ENCODE measurements around the gene GOLIM4. TPM values are rescaled to one million over a fixed set of nuclear protein-coding genes. Genes with fewer than 3 reads are reported as not detected.
A peak's percentile ranks its signal among the peaks of the same experiment; 100 is the strongest.

GOLIM4 gene
- total and polyA plus RNA-seq, 4 donors: 17.9 to 47.9 (median 32.7) TPM

DNA sequence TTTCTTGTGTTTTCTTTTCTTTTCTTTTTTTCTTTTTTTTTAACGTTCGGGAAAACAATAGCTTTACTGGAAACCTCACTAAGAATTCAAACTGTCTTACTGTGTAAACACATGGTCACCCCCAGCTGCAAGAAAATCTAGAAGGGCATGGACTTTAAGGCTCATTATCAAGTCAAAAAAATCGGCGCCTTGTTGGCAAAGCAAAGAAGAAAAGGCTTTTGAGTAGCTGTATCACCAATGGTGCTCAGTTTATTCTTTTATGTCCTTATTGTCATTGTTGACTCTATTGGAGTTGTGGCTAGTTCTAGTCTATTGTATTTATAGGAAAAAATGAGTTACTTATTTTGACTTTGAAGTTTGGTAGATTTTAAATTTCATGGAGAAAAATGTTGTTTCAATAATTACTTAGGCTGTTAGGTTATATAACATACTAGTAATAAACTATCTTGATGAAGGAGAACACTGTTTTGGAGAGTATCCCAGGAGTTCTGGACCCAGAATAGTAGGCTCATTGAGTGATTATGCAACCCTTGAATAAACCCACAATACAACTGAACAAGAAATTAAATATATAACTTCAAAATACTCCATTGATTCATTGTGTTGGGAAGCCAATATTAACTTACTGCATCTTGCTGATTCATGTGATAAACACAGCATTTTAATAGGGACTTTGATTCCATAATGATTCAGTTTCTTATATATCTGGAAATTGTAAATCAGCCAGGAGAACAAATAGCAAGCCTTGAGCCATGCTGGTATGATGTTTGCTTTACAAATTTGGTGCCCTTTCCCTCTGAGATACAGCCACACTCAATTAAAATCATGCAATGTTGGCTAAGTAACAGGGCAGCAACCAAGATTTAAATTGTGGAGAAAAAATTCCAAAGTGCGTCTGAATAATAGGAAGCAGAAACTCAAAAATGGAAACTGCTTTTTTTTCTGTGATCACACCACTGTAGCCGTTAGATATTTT lies 27.8 kb upstream of the GOLIM4 start:
- H3K36me3 ChIP-seq (ENCODE audit: control insufficient read depth in 4 of 4, insufficient read depth in 3 of 4, low read depth in 1 of 4, low read length in 3 of 4): no peaks in the 10 kb centered on the region
- no peak overlapping the region for H3K4me3 ChIP-seq (ENCODE audit: low read depth in 1 of 3, low read length in 3 of 3)
- TF ChIP-seq, protein P1, sequence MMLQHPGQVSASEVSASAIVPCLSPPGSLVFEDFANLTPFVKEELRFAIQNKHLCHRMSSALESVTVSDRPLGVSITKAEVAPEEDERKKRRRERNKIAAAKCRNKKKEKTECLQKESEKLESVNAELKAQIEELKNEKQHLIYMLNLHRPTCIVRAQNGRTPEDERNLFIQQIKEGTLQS (IDR thresholded peaks at IDR 0.05): no peak
- TF ChIP-seq TAF1 (conservative IDR thresholded peaks at IDR 0.05) (no peak), NR2F2 (IDR thresholded peaks at IDR 0.05) (no peak), RXRA (IDR thresholded peaks at IDR 0.05) (peak in 1 of 2 donors; percentile 17), JUND (IDR thresholded peaks at IDR 0.05) (no peak), RAD21 (IDR thresholded peaks at IDR 0.05) (no peak), SP1 (IDR thresholded peaks at IDR 0.05) (no peak), HNF4G (IDR thresholded peaks at IDR 0.05) (no peak), GABPA (IDR thresholded peaks at IDR 0.05 in 1 of 2, conservative IDR thresholded peaks at IDR 0.05 in 1 of 2) (no peak), HNF4A (conservative IDR thresholded peaks at IDR 0.05) (peak; percentile 32 to 33), FOXA2 (IDR thresholded peaks at IDR 0.05) (no peak), FOXA1 (IDR thresholded peaks at IDR 0.05) (no peak), YY1 (IDR thresholded peaks at IDR 0.05) (no peak), EGR1 (IDR thresholded peaks at IDR 0.05; ENCODE audit: low read depth in 2 of 2) (peak in 1 of 2 donors; percentile 10)
- TF ChIP-seq, protein P2, sequence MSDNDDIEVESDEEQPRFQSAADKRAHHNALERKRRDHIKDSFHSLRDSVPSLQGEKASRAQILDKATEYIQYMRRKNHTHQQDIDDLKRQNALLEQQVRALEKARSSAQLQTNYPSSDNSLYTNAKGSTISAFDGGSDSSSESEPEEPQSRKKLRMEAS (IDR thresholded peaks at IDR 0.05): no peak
- TF ChIP-seq, protein P3, sequence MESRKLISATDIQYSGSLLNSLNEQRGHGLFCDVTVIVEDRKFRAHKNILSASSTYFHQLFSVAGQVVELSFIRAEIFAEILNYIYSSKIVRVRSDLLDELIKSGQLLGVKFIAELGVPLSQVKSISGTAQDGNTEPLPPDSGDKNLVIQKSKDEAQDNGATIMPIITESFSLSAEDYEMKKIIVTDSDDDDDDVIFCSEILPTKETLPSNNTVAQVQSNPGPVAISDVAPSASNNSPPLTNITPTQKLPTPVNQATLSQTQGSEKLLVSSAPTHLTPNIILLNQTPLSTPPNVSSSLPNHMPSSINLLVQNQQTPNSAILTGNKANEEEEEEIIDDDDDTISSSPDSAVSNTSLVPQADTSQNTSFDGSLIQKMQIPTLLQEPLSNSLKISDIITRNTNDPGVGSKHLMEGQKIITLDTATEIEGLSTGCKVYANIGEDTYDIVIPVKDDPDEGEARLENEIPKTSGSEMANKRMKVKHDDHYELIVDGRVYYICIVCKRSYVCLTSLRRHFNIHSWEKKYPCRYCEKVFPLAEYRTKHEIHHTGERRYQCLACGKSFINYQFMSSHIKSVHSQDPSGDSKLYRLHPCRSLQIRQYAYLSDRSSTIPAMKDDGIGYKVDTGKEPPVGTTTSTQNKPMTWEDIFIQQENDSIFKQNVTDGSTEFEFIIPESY (IDR thresholded peaks at IDR 0.05): no peak
- TF ChIP-seq, protein P4, sequence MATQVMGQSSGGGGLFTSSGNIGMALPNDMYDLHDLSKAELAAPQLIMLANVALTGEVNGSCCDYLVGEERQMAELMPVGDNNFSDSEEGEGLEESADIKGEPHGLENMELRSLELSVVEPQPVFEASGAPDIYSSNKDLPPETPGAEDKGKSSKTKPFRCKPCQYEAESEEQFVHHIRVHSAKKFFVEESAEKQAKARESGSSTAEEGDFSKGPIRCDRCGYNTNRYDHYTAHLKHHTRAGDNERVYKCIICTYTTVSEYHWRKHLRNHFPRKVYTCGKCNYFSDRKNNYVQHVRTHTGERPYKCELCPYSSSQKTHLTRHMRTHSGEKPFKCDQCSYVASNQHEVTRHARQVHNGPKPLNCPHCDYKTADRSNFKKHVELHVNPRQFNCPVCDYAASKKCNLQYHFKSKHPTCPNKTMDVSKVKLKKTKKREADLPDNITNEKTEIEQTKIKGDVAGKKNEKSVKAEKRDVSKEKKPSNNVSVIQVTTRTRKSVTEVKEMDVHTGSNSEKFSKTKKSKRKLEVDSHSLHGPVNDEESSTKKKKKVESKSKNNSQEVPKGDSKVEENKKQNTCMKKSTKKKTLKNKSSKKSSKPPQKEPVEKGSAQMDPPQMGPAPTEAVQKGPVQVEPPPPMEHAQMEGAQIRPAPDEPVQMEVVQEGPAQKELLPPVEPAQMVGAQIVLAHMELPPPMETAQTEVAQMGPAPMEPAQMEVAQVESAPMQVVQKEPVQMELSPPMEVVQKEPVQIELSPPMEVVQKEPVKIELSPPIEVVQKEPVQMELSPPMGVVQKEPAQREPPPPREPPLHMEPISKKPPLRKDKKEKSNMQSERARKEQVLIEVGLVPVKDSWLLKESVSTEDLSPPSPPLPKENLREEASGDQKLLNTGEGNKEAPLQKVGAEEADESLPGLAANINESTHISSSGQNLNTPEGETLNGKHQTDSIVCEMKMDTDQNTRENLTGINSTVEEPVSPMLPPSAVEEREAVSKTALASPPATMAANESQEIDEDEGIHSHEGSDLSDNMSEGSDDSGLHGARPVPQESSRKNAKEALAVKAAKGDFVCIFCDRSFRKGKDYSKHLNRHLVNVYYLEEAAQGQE (IDR thresholded peaks at IDR 0.05): no peak
- TF ChIP-seq, protein P5, sequence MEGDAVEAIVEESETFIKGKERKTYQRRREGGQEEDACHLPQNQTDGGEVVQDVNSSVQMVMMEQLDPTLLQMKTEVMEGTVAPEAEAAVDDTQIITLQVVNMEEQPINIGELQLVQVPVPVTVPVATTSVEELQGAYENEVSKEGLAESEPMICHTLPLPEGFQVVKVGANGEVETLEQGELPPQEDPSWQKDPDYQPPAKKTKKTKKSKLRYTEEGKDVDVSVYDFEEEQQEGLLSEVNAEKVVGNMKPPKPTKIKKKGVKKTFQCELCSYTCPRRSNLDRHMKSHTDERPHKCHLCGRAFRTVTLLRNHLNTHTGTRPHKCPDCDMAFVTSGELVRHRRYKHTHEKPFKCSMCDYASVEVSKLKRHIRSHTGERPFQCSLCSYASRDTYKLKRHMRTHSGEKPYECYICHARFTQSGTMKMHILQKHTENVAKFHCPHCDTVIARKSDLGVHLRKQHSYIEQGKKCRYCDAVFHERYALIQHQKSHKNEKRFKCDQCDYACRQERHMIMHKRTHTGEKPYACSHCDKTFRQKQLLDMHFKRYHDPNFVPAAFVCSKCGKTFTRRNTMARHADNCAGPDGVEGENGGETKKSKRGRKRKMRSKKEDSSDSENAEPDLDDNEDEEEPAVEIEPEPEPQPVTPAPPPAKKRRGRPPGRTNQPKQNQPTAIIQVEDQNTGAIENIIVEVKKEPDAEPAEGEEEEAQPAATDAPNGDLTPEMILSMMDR (IDR thresholded peaks at IDR 0.05; ENCODE audit: low read depth, low read length, missing input control): no peak
- no peaks in the 10 kb centered on the region for H3K27me3 ChIP-seq (ENCODE audit: control insufficient read depth in 4 of 4, insufficient read depth in 4 of 4, low read length in 3 of 4)
- peaks cover 3 to 11% (median 7%) of the 10 kb centered on the region in 4 donors for H3K4me1 ChIP-seq (ENCODE audit: control insufficient read depth in 4 of 4, insufficient read depth in 4 of 4, low read length in 3 of 4)
- peak overlapping the region in 1 of 2 donors; percentile 2 for H3K27ac ChIP-seq (ENCODE audit: low read depth in 1 of 2, low read length in 2 of 2)
- 52% methylated on average over 6 of the region's 6 CpGs for WGBS
- H3K9me3 ChIP-seq (ENCODE audit: control insufficient read depth in 4 of 4, low read length in 3 of 4): no peaks in the 10 kb centered on the region
- H3K9ac ChIP-seq (ENCODE audit: low read depth in 1 of 2, low read length in 2 of 2): no peak overlapping the region
- DNase-seq (ENCODE audit: low spot score): no peak

Data from liver (tissue), 9 donors.